ENCODE results near the gene CHCHD3.

DNA sequence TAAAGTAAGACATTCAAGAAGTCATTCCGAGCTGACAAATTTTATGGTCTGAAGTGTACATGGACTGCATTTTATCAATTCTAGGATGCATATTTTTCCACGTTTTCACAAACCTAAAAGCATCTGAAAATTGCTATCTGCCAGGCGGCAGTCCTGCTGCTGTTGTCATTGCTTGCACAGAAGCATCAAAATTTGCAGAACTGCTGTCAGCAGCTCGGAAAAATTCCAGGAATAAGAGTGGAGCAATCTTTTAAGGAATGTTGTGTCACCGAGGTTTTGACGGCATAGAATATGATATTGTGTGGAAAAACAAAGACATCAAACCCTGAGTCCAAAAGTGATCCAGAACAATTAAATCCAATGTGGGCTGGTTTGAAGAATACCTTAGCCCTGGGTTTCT, 61.4 kb downstream of the CHCHD3 start:
- no peak for TF ChIP-seq POLR2A (IDR thresholded peaks at IDR 0.05)
- TF ChIP-seq, protein P1, sequence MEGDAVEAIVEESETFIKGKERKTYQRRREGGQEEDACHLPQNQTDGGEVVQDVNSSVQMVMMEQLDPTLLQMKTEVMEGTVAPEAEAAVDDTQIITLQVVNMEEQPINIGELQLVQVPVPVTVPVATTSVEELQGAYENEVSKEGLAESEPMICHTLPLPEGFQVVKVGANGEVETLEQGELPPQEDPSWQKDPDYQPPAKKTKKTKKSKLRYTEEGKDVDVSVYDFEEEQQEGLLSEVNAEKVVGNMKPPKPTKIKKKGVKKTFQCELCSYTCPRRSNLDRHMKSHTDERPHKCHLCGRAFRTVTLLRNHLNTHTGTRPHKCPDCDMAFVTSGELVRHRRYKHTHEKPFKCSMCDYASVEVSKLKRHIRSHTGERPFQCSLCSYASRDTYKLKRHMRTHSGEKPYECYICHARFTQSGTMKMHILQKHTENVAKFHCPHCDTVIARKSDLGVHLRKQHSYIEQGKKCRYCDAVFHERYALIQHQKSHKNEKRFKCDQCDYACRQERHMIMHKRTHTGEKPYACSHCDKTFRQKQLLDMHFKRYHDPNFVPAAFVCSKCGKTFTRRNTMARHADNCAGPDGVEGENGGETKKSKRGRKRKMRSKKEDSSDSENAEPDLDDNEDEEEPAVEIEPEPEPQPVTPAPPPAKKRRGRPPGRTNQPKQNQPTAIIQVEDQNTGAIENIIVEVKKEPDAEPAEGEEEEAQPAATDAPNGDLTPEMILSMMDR (IDR thresholded peaks at IDR 0.05): no peak

Measured in lower leg skin (tissue), 3 donors.